HG02623 (cell line): ENCODE measurements around the gene LCA5L.

ENCODE experiments used
- ATAC-seq: cut with Tn5 transposase; IDR thresholded peaks from one replicate; pipeline ENCODE4 v1.9.1; 2021; ENCODE audit warnings: moderate library complexity; ENCODE audit not compliant: unreplicated experiment

The LCA5L gene

DNA sequence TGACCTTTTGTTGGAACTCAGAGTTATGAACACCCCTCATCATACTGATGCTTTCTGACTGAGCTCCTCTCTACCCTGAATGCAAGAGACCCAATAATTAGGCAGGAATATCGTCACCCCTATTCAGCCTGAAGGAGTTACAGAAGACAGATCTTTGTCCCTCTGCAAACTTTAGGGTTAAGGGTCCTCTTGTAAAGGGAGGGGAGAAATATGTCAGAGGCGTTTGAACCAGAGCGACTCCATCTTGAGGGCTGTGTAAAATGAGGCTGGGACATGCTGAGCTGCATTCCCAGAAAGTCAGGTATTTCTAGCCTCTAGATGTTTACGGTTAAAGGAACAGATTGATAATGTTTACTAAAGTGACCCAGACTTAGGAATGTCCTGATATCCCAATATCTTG lies 86.2 kb downstream of the LCA5L start:
- ATAC-seq = no peak
